ENCODE data around the gene TTLL10.

- TF ChIP-seq CTCF (IDR thresholded peaks at IDR 0.05): no peak
- TF ChIP-seq POLR2A (IDR thresholded peaks at IDR 0.05): no peak
Measured at GRCh38 chr1:1181938-1182410, 8.3 kb downstream of the TTLL10 start.
